Breast epithelium (tissue), 4 donors: ENCODE data around the gene DMKN. TPM values are rescaled to one million over a fixed set of nuclear protein-coding genes. Genes with fewer than 3 reads are reported as not detected.
A peak's percentile ranks its signal among the peaks of the same experiment; 100 is the strongest.

Source experiments
- DNase-seq, 2 donors: peaks; one replicate each; pipeline ENCODE4 v3.0.0-alpha.2; 2019; ENCODE audit warnings: low spot score in 2 of 2
- H3K27ac ChIP-seq, 2 donors: fragments of 200-600 bp; sonication (generic) in 1 of 2; one replicate each; pipeline ENCODE4 v1.5.1; 2016 to 2019; ENCODE audit warnings: mild to moderate bottlenecking in 1 of 2
- H3K27me3 ChIP-seq, 2 donors: fragments of 200-600 bp; sonication (generic) in 1 of 2; one replicate each; pipeline versions ENCODE4 v1.5.1 to v1.6.0; 2017 to 2019; ENCODE audit warnings: control low read depth in 1 of 2, mild to moderate bottlenecking in 1 of 2
- H3K36me3 ChIP-seq: fragments of 200-600 bp; one replicate; pipeline ENCODE4 v1.5.1; 2019
- H3K4me1 ChIP-seq, 2 donors: fragments of 200-600 bp; sonication (generic); one replicate each; pipeline ENCODE4 v1.5.1; 2016 to 2019; ENCODE audit warnings: control low read depth in 1 of 2
- H3K4me3 ChIP-seq, 3 donors: fragments of 200-600 bp; sonication (generic); 1 replicate in 2 of 3; 2 replicates in 1 of 3; pipeline ENCODE4 v1.5.1; 2016 to 2019; ENCODE audit warnings: mild to moderate bottlenecking in 3 of 3, moderate library complexity in 2 of 3
- H3K9me3 ChIP-seq, 2 donors: fragments of 200-600 bp; sonication (generic) in 1 of 2; one replicate each; pipeline ENCODE4 v1.5.1; 2016 to 2019; ENCODE audit warnings: control low read depth in 1 of 2
- CTCF ChIP-seq, 3 donors: fragments of 450-650 bp; IDR thresholded peaks; one replicate each; pipeline ENCODE4 v1.5.1; 2016 to 2017; ENCODE audit warnings: antibody characterized with exemption in 3 of 3, mild to moderate bottlenecking in 3 of 3, moderate library complexity in 3 of 3
- POLR2A ChIP-seq: fragments of 450-650 bp; IDR thresholded peaks from one replicate; pipeline ENCODE4 v1.6.1; 2016; ENCODE audit warnings: antibody characterized with exemption, mild to moderate bottlenecking, moderate library complexity
- POLR2AphosphoS5 ChIP-seq, 3 donors: sonication (generic); formaldehyde crosslinking; IDR thresholded peaks; one replicate each; pipeline ENCODE4 v1.6.1; 2017; ENCODE audit warnings: antibody characterized with exemption in 3 of 3
- intact Hi-C: fragments of 100-400 bp; cut with DNase I; formaldehyde crosslinking; loops from one replicate; pipeline ENCODE4 v1.15.1; 2023; ENCODE audit warnings: low total_unique reads
- total RNA-seq, 3 donors: library from RNA; depleted of rRNA; stranded (reverse); fragments of >200 nt; gene quantifications; one replicate each; pipeline ENCODE4 v1.1.0, GENCODE V29; 2016

Gene DMKN
- total RNA-seq, 3 donors from 2014 or later, result 0.96 to 135 (median 61.0) TPM

GRCh38 chr19:35552534-35553384 is 39.3 kb upstream of the DMKN start:
- intact Hi-C loops, result no loop called here
- Histone ChIP-seq H3K4me1 (no peaks in the 10 kb centered on the region), H3K27ac (no peak overlapping the region), H3K9me3 (no peaks in the 10 kb centered on the region), H3K27me3 (peaks cover 0 to 3% of the 10 kb centered on the region in 2 donors), H3K36me3 (no peaks in the 10 kb centered on the region), H3K4me3 (no peak overlapping the region)
- no peak for DNase-seq
- TF ChIP-seq POLR2A, result no peak
- no peak for TF ChIP-seq CTCF (IDR thresholded peaks at IDR 0.05)
- no peak for TF ChIP-seq POLR2AphosphoS5 (IDR thresholded peaks at IDR 0.05)

- H3K9me3 ChIP-seq, result no peaks in the 10 kb centered on the region
- no peaks in the 10 kb centered on the region for H3K27me3 ChIP-seq
- no peak overlapping the region for H3K4me3 ChIP-seq
- intact Hi-C loops, result no loop called here
- no peak overlapping the region for H3K27ac ChIP-seq
- no peaks in the 10 kb centered on the region for H3K4me1 ChIP-seq
- TF ChIP-seq POLR2AphosphoS5 (IDR thresholded peaks at IDR 0.05) (no peak), CTCF (IDR thresholded peaks at IDR 0.05) (no peak), POLR2A (no peak)
- DNase-seq, result no peak
- H3K36me3 ChIP-seq, result no peaks in the 10 kb centered on the region
Observed at GRCh38 chr19:35551091-35551810, 37.8 kb upstream of the DMKN start.

- intact Hi-C loops, result no loop called here
- DNase-seq, result no peak
Observed at GRCh38 chr19:35549879-35550523, 36.6 kb upstream of the DMKN start.

GRCh38 chr19:35549174-35549788 is 35.8 kb upstream of the DMKN start:
- Histone ChIP-seq H3K27ac (no peak overlapping the region), H3K4me1 (peaks cover 0 to 3% of the 10 kb centered on the region in 2 donors), H3K4me3 (no peak overlapping the region), H3K27me3 (no peaks in the 10 kb centered on the region), H3K36me3 (no peaks in the 10 kb centered on the region), H3K9me3 (no peaks in the 10 kb centered on the region)
- DNase-seq, result no peak
- TF ChIP-seq POLR2AphosphoS5 (IDR thresholded peaks at IDR 0.05) (no peak), CTCF (IDR thresholded peaks at IDR 0.05) (peak in 2 of 3 donors; percentile 69 to 71)
- intact Hi-C loops, result no loop called here

More at GRCh38 chr19:35549879-35550523, 36.6 kb upstream of the DMKN start:
- no peak for TF ChIP-seq POLR2A
- no peak for TF ChIP-seq POLR2AphosphoS5 (IDR thresholded peaks at IDR 0.05)
- no peak for TF ChIP-seq CTCF (IDR thresholded peaks at IDR 0.05)
- H3K9me3 ChIP-seq, result no peaks in the 10 kb centered on the region
- no peaks in the 10 kb centered on the region for H3K4me1 ChIP-seq
- H3K36me3 ChIP-seq, result no peaks in the 10 kb centered on the region
- no peak overlapping the region for H3K27ac ChIP-seq
- H3K27me3 ChIP-seq, result no peaks in the 10 kb centered on the region
- no peak overlapping the region for H3K4me3 ChIP-seq
